ENCODE data around the gene PTPRC.
"Not testable (repeated sequence)": the region's sequence is repeated elsewhere in the genome, so short reads cannot be mapped to it uniquely, and the experiment has no call there.

DNA sequence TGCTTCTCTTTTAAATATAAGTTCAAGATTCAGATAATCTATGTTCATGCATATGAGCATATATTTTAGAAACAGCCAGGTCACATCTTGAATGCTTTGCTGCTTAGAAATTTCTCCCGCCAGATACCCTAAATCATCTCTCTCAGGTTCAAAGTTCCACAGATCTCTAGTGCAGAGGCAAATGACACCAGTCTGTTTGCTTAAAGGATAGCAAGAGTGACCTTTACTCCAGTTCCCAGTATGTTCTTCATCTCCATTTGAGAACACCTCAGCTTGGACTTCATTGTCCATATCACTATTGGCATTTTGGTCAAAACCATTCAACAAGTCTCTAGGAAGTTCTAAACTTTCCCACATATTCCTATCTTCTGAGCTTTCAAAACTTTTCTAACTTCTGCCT lies 37.5 kb upstream of the PTPRC start:
- not testable (repeated sequence) for TF ChIP-seq CTCF (IDR thresholded peaks at IDR 0.05); POLR2A (IDR thresholded peaks at IDR 0.05); POLR2AphosphoS5 (IDR thresholded peaks at IDR 0.05; ENCODE audit: insufficient read depth in 1 of 2, low read depth in 1 of 2)

Data from vagina (tissue), 2 donors.